ENCODE results near the gene RPA1. TPM values are rescaled to one million over a fixed set of nuclear protein-coding genes. Genes with fewer than 3 reads are reported as not detected.

The RPA1 gene
- polyA plus RNA-seq, 3 donors = 18.5 to 27.4 (median 23.8) TPM

GRCh38 chr17:1872976-1873375 lies 43.2 kb downstream of the RPA1 start:
- Mint-ChIP-seq H3K4me1 (no peaks in the 10 kb centered on the region), H3K4me3 (no peak overlapping the region), H3K27me3 (ENCODE audit: low read depth in 3 of 3) (no peaks in the 10 kb centered on the region), H3K36me3 (peaks cover 66 to 78% of the 10 kb centered on the region in 2 donors), H3K9me3 (no peaks in the 10 kb centered on the region), H3K27ac (no peak overlapping the region)
- Histone ChIP-seq H3K27ac (ENCODE audit: low read depth in 1 of 2, low read length in 2 of 2) (no peak overlapping the region), H3K36me3 (replicated peaks in 1 of 2; ENCODE audit: control insufficient read depth in 1 of 2, insufficient read depth in 2 of 2, low read length in 2 of 2) (peaks cover 51 to 94% of the 10 kb centered on the region in 2 donors), H4K20me1 (ENCODE audit: insufficient read depth, low read length) (no peaks in the 10 kb centered on the region), H3K9me3 (replicated peaks in 1 of 2; ENCODE audit: control insufficient read depth in 1 of 2, insufficient read depth in 1 of 2, low read length in 2 of 2) (no peaks in the 10 kb centered on the region), H3K27me3 (ENCODE audit: control insufficient read depth in 2 of 2, insufficient read depth in 2 of 2, low read length in 2 of 2) (no peaks in the 10 kb centered on the region), H3K4me1 (ENCODE audit: control insufficient read depth in 1 of 2, insufficient read depth in 2 of 2, low read length in 2 of 2) (no peaks in the 10 kb centered on the region), H3K4me2 (replicated peaks; ENCODE audit: extremely low read depth, low read length, poor library complexity, severe bottlenecking) (no peak overlapping the region), H3K9ac (ENCODE audit: insufficient read depth, low read length, poor library complexity, severe bottlenecking) (no peak overlapping the region), H2AFZ (ENCODE audit: insufficient read depth, low read depth, low read length, poor library complexity, severe bottlenecking) (no peak overlapping the region), H3K4me3 (replicated peaks in 1 of 3; ENCODE audit: low read depth in 2 of 3, low read length in 3 of 3) (no peak overlapping the region), H3K79me2 (ENCODE audit: insufficient read depth, low read length) (no peaks in the 10 kb centered on the region)
- no peak for DNase-seq
- 100% methylated on average over 1 of the region's 4 CpGs for WGBS (ENCODE audit: insufficient coverage)
- TF ChIP-seq CTCF (IDR thresholded peaks at IDR 0.05) = no peak
- intact Hi-C loops (cut with micrococcal nuclease) = no loop called here

DNA sequence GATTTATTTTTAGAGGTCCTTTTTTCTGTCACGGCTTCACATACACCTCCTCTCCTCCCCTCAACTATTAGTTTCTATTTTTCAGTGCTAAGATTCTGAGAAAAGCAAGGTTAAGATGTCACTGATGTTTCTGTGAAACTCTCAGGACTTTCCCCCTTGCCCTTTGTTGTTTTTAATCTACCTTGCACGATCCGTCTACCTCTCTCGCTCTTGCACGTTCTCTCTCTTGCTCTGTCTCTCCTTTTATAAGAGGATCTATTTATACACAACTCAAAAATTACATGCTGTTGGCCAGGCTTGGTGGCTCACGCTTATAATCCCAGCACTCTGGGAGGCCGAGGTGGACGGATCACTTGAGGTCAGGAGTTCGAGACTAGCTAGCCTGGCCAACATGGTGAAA lies 43.6 kb downstream of the RPA1 start:
- 100% methylated on average over 6 of the region's 9 CpGs for WGBS (ENCODE audit: insufficient coverage)

More for the DNA sequence above, 43.6 kb downstream of the RPA1 start:
- no peak for TF ChIP-seq CTCF (IDR thresholded peaks at IDR 0.05)
- intact Hi-C loops (cut with micrococcal nuclease) = no loop called here
- H3K27ac Mint-ChIP-seq = no peak overlapping the region
- H3K4me3 Mint-ChIP-seq = no peak overlapping the region
- Histone ChIP-seq H3K4me1 (ENCODE audit: control insufficient read depth in 1 of 2, insufficient read depth in 2 of 2, low read length in 2 of 2) (no peaks in the 10 kb centered on the region), H3K36me3 (replicated peaks in 1 of 2; ENCODE audit: control insufficient read depth in 1 of 2, insufficient read depth in 2 of 2, low read length in 2 of 2) (peaks cover 54 to 94% of the 10 kb centered on the region in 2 donors), H3K9me3 (replicated peaks in 1 of 2; ENCODE audit: control insufficient read depth in 1 of 2, insufficient read depth in 1 of 2, low read length in 2 of 2) (no peaks in the 10 kb centered on the region), H4K20me1 (ENCODE audit: insufficient read depth, low read length) (no peaks in the 10 kb centered on the region), H3K4me3 (replicated peaks in 1 of 3; ENCODE audit: low read depth in 2 of 3, low read length in 3 of 3) (no peak overlapping the region), H3K9ac (ENCODE audit: insufficient read depth, low read length, poor library complexity, severe bottlenecking) (no peak overlapping the region), H3K27ac (ENCODE audit: low read depth in 1 of 2, low read length in 2 of 2) (no peak overlapping the region), H3K79me2 (ENCODE audit: insufficient read depth, low read length) (no peaks in the 10 kb centered on the region), H2AFZ (ENCODE audit: insufficient read depth, low read depth, low read length, poor library complexity, severe bottlenecking) (no peak overlapping the region), H3K27me3 (ENCODE audit: control insufficient read depth in 2 of 2, insufficient read depth in 2 of 2, low read length in 2 of 2) (no peaks in the 10 kb centered on the region), H3K4me2 (replicated peaks; ENCODE audit: extremely low read depth, low read length, poor library complexity, severe bottlenecking) (no peak overlapping the region)
- no peaks in the 10 kb centered on the region for H3K9me3 Mint-ChIP-seq
- peaks cover 68 to 78% of the 10 kb centered on the region in 2 donors for H3K36me3 Mint-ChIP-seq
- no peaks in the 10 kb centered on the region for H3K4me1 Mint-ChIP-seq
- no peak for DNase-seq
- no peaks in the 10 kb centered on the region for H3K27me3 Mint-ChIP-seq (ENCODE audit: low read depth in 3 of 3)

All from CD14-positive monocyte (primary cell).